Measurements from ENCODE around the gene ZNF81.

- TF ChIP-seq POLR2A (IDR thresholded peaks at IDR 0.05; ENCODE audit: low read length) (no peak), GATA1 (IDR thresholded peaks at IDR 0.05; ENCODE audit: low read depth, low read length) (no peak)
Observed at GRCh38 chrX:47843363-47843762, 6.7 kb downstream of the ZNF81 start.
